ENCODE data around the gene PTGES. TPM values are rescaled to one million over a fixed set of nuclear protein-coding genes. Genes with fewer than 3 reads are reported as not detected.

The PTGES gene
- total RNA-seq, 1 experiment from 2014 or later, result 2.4 TPM

DNA sequence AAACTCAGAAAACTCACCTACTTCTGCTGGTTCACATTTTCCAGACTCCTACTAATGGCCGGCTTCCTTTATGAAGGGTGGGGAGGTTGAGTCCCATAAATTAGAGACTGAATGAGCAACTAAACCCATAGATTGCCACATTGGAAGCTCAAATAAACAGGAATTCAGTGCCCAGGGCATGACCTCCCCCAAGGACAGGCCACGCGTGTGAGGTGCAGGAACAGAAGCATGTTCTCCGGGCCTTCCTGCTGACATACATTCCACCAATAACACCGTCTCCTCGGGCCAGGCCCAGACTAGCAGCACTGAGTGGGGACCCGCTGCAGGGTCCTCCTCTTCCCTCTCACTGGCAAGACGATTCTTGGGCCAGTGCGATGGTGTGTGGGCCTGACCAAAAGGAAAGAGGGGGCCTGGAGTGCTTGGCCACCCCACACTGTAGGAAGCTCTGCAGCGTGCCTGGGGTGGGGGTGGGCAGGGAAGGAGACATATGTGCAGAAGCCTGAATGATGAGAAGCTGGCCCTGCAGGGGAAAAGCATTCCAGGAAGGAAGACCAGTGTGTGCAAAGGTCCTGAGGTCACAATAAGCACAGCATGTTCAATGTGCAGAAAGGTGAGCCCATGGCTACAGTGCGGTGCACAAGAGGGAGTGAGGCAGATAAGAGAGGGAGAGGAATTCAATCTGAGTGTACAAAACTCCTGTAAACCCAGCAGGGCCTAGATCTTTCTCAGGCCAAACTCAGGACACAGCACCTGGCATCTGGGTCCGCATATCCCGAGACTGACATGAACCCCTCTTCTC, 12.0 kb downstream of the PTGES start:
- Histone ChIP-seq H3K9ac (ENCODE audit: extremely low read depth, insufficient read length, low read length) (no peak overlapping the region), H3K4me2 (ENCODE audit: insufficient read depth, insufficient read length, low read length) (no peak overlapping the region), H3K27ac (ENCODE audit: insufficient read length, low read depth, low read length) (no peak overlapping the region), H3K4me1 (ENCODE audit: insufficient read depth, low read length) (no peaks in the 10 kb centered on the region), H3K23me2 (ENCODE audit: insufficient read length, low read depth, low read length, poor library complexity, severe bottlenecking) (peaks cover 4% of the 10 kb centered on the region), H3K56ac (ENCODE audit: insufficient read length, low read depth, low read length) (no peak overlapping the region), H3K79me2 (ENCODE audit: insufficient read depth, low read length) (no peaks in the 10 kb centered on the region), H3K14ac (ENCODE audit: insufficient read depth, low read length) (no peak overlapping the region; the same call in 1 of the 2 replicates), H2BK12ac (ENCODE audit: insufficient read length, low read depth, low read length) (no peak overlapping the region), H3K4ac (ENCODE audit: low read depth, low read length) (no peak overlapping the region), H4K8ac (replicated peaks; ENCODE audit: insufficient read length, low read depth, low read length) (no peak overlapping the region), H2BK120ac (ENCODE audit: low read depth, low read length, poor library complexity, severe bottlenecking) (no peak overlapping the region), H3K9me3 (ENCODE audit: control insufficient read depth, low read depth, low read length) (no peaks in the 10 kb centered on the region), H3T11ph (ENCODE audit: low read length) (no peak overlapping the region), H2BK5ac (ENCODE audit: insufficient read length, low read length) (no peak overlapping the region), H4K5ac (ENCODE audit: insufficient read length, low read depth, low read length) (no peak overlapping the region), H2AFZ (ENCODE audit: low read length) (no peak overlapping the region), H4K91ac (ENCODE audit: insufficient read length, low read depth, low read length) (no peak overlapping the region), H4K20me1 (ENCODE audit: control insufficient read depth, insufficient read depth, insufficient read length) (no peaks in the 10 kb centered on the region), H2AK5ac (ENCODE audit: insufficient read length, low read length) (no peak overlapping the region), H3K23ac (ENCODE audit: insufficient read length, low read depth, low read length) (no peak overlapping the region), H3K27me3 (ENCODE audit: insufficient read depth, low read length) (no peaks in the 10 kb centered on the region), H3K79me1 (ENCODE audit: insufficient read depth, low read depth, low read length, poor library complexity, severe bottlenecking) (no peaks in the 10 kb centered on the region), H2BK20ac (ENCODE audit: low read depth, low read length, poor library complexity, severe bottlenecking) (no peak overlapping the region), H2BK15ac (ENCODE audit: low read depth, low read length) (no peak overlapping the region), H3K18ac (ENCODE audit: insufficient read length, low read depth, low read length) (no peak overlapping the region)
- H3K36me3 Mint-ChIP-seq (ENCODE audit: insufficient read depth in 1 of 3, low read depth in 3 of 3), result no peaks in the 10 kb centered on the region
- DNase-seq, result no peak
- peaks cover 12% of the 10 kb centered on the region for H3K27me3 Mint-ChIP-seq (ENCODE audit: low read depth)
- H3K27ac Mint-ChIP-seq, result no peak overlapping the region; a peak in 1 of 7 replicates
- WGBS (ENCODE audit: extremely low coverage, insufficient read length, low lambda C conversion rate), result no CpG with 5 or more reads among the region's 13 CpGs
- H3K4me3 Mint-ChIP-seq, result no peak overlapping the region
- no peaks in the 10 kb centered on the region for H3K9me3 Mint-ChIP-seq
- peaks cover 2 to 5% of the 10 kb centered on the region in 2 experiments; a peak in 3 of 4 replicates for H3K4me1 Mint-ChIP-seq
- no peak for TF ChIP-seq CTCF (conservative IDR thresholded peaks at IDR 0.05)

All from H9 (cell line).